Stimulated activated CD4-positive, alpha-beta T cell treated with anti-CD3 and anti-CD28 coated beads, Interleukin-2, amount 100 ng/mL, for 48 hours (primary cell): ENCODE data around the gene COL5A1.
"Not testable (repeated sequence)": the region's sequence is repeated elsewhere in the genome, so short reads cannot be mapped to it uniquely, and the experiment has no call there.

ENCODE experiments used
- DNase-seq, 2 donors: peaks; one replicate each; pipeline ENCODE4 v3.0.0-alpha.2; 2020

COL5A1 gene

GRCh38 chr9:134641990-134642384 is 384 bp downstream of the COL5A1 start:
- DNase-seq: no peak

- no peak for DNase-seq
Observed at GRCh38 chr9:134642385-134643181, 980 bp downstream of the COL5A1 start.

- DNase-seq: no peak
Observed at GRCh38 chr9:134643222-134643671, 1.6 kb downstream of the COL5A1 start.

GRCh38 chr9:134644401-134644724 is 2.8 kb downstream of the COL5A1 start:
- not testable (repeated sequence) for DNase-seq

- DNase-seq: no peak
Observed at GRCh38 chr9:134644725-134645606, 3.4 kb downstream of the COL5A1 start.

GRCh38 chr9:134645607-134646365 is 4.2 kb downstream of the COL5A1 start:
- DNase-seq: no peak

- no peak for DNase-seq
Observed at GRCh38 chr9:134647359-134648080, 5.9 kb downstream of the COL5A1 start.

GRCh38 chr9:134648701-134649530 is 7.3 kb downstream of the COL5A1 start:
- DNase-seq: no peak

GRCh38 chr9:134650431-134651190 is 9.0 kb downstream of the COL5A1 start:
- DNase-seq: no peak

GRCh38 chr9:134651226-134651905 is 9.8 kb downstream of the COL5A1 start:
- no peak for DNase-seq

GRCh38 chr9:134652291-134653225 is 11.0 kb downstream of the COL5A1 start:
- no peak for DNase-seq

GRCh38 chr9:134653259-134654009 is 11.8 kb downstream of the COL5A1 start:
- no peak for DNase-seq

- DNase-seq: no peak
Observed at GRCh38 chr9:134655101-134655500, 13.5 kb downstream of the COL5A1 start.

GRCh38 chr9:134655586-134656333 is 14.2 kb downstream of the COL5A1 start:
- no peak for DNase-seq

- DNase-seq: no peak
Observed at GRCh38 chr9:134656334-134657006, 14.9 kb downstream of the COL5A1 start.

GRCh38 chr9:134657666-134658377 is 16.2 kb downstream of the COL5A1 start:
- no peak for DNase-seq
